Mammary epithelial cell (primary cell): ENCODE results near the gene PAK1.

Source experiments
- CTCF ChIP-seq, 2 donors: IDR thresholded peaks in 1 of 2; conservative IDR thresholded peaks in 1 of 2; 2 replicates each; pipeline ENCODE4 v1.5.1; 2011 to 2012; ENCODE audit warnings: inconsistent platforms in 2 of 2, low read length in 2 of 2, mild to moderate bottlenecking in 2 of 2, control low read depth in 1 of 2, low read depth in 1 of 2; ENCODE audit not compliant: insufficient read depth in 1 of 2; ENCODE audit errors: extremely low read depth in 1 of 2
- EZH2 ChIP-seq: IDR thresholded peaks from 2 replicates; pipeline ENCODE4 v1.6.1; 2012; ENCODE audit warnings: low read length, inconsistent platforms, borderline replicate concordance

GRCh38 chr11:77455740-77456139, 18.2 kb downstream of the PAK1 start:
- no peak for TF ChIP-seq CTCF (conservative IDR thresholded peaks at IDR 0.05 in 1 of 2, IDR thresholded peaks at IDR 0.05 in 1 of 2; ENCODE audit: extremely low read depth in 1 of 2, insufficient read depth in 1 of 2, low read depth in 1 of 2, low read length in 2 of 2)
- no peak for TF ChIP-seq EZH2
